VCaP (cell line): Measurements from ENCODE around the gene BACE2.

Experiments
- H3K27ac ChIP-seq: fragments of 450-650 bp; 2 replicates; pipeline ENCODE4 v1.5.1; 2017
- CTCF ChIP-seq: fragments of 450-650 bp; conservative IDR thresholded peaks from 2 replicates; pipeline ENCODE4 v1.5.1; 2017; ENCODE audit warnings: mild to moderate bottlenecking, moderate library complexity

Gene BACE2

GRCh38 chr21:41149199-41149598, 18.8 kb upstream of the BACE2 start:
- no peak overlapping the region for H3K27ac ChIP-seq
- TF ChIP-seq CTCF = no peak

- TF ChIP-seq CTCF = no peak
- no peak overlapping the region for H3K27ac ChIP-seq
Measured at GRCh38 chr21:41152147-41152546, 15.8 kb upstream of the BACE2 start.

GRCh38 chr21:41153443-41153842, 14.5 kb upstream of the BACE2 start:
- no peak for TF ChIP-seq CTCF
- H3K27ac ChIP-seq = no peak overlapping the region

- H3K27ac ChIP-seq = no peak overlapping the region
- TF ChIP-seq CTCF = no peak
Measured at GRCh38 chr21:41156142-41156541, 11.8 kb upstream of the BACE2 start.

- no peak for TF ChIP-seq CTCF
- H3K27ac ChIP-seq = no peak overlapping the region
Measured at GRCh38 chr21:41158026-41158425, 9.9 kb upstream of the BACE2 start.

- no peak for TF ChIP-seq CTCF
- no peak overlapping the region for H3K27ac ChIP-seq
Measured at GRCh38 chr21:41160036-41160435, 7.9 kb upstream of the BACE2 start.

- TF ChIP-seq CTCF = no peak
Measured at GRCh38 chr21:41161428-41161827, 6.5 kb upstream of the BACE2 start.

GRCh38 chr21:41162096-41162495, 5.9 kb upstream of the BACE2 start:
- H3K27ac ChIP-seq = no peak overlapping the region
- TF ChIP-seq CTCF = no peak

More at GRCh38 chr21:41161428-41161827, 6.5 kb upstream of the BACE2 start:
- H3K27ac ChIP-seq = no peak overlapping the region
